Smooth muscle cell (in vitro differentiated cells): Measurements from ENCODE around the gene SASH3. TPM values are rescaled to one million over a fixed set of nuclear protein-coding genes. Genes with fewer than 3 reads are reported as not detected.

Source experiments
- DNase-seq: peaks from one replicate; lab custom pipeline; 2025; ENCODE audit not compliant: unreplicated experiment; lab: John Stamatoyannopoulos, UW
- H2AFZ ChIP-seq: fragments of 200-600 bp; sonication (generic); 2 replicates; pipeline ENCODE4 v1.6.0; 2016; ENCODE audit warnings: antibody characterized with exemption, low read depth, mild to moderate bottlenecking
- H3F3A ChIP-seq: fragments of 200-600 bp; sonication (generic); 2 replicates; pipeline ENCODE4 v1.6.0; 2017; ENCODE audit warnings: antibody characterized with exemption, low read depth
- H3K27ac ChIP-seq: fragments of 200-600 bp; sonication (generic); 2 replicates; pipeline ENCODE4 v1.5.1; 2016; ENCODE audit warnings: low read depth, mild to moderate bottlenecking
- H3K27me3 ChIP-seq: fragments of 200-600 bp; sonication (generic); 2 replicates; pipeline ENCODE4 v1.6.1; 2016; ENCODE audit warnings: low read depth, mild to moderate bottlenecking
- H3K36me3 ChIP-seq: fragments of 200-600 bp; sonication (generic); 2 replicates; pipeline ENCODE4 v1.5.1; 2016; ENCODE audit warnings: low read depth
- H3K4me1 ChIP-seq: fragments of 200-600 bp; sonication (generic); 2 replicates; pipeline ENCODE4 v1.5.1; 2016; ENCODE audit warnings: low read depth
- H3K4me2 ChIP-seq: fragments of 200-600 bp; sonication (generic); 2 replicates; pipeline ENCODE4 v1.6.0; 2016; ENCODE audit warnings: mild to moderate bottlenecking
- H3K4me3 ChIP-seq: fragments of 200-600 bp; sonication (generic); 2 replicates; pipeline ENCODE4 v1.5.1; 2016; ENCODE audit warnings: mild to moderate bottlenecking
- H3K79me2 ChIP-seq: fragments of 200-600 bp; sonication (generic); 2 replicates; pipeline ENCODE4 v1.6.0; 2016; ENCODE audit warnings: low read depth, mild to moderate bottlenecking
- H3K9ac ChIP-seq: fragments of 200-600 bp; sonication (generic); 2 replicates; pipeline ENCODE4 v1.6.0; 2016; ENCODE audit warnings: low read depth
- H3K9me3 ChIP-seq: fragments of 200-600 bp; sonication (generic); replicated peaks from 2 replicates; pipeline ENCODE4 v1.5.1; 2016; ENCODE audit warnings: low read depth
- H4K20me1 ChIP-seq: fragments of 200-600 bp; sonication (generic); 2 replicates; pipeline ENCODE4 v1.6.0; 2016; ENCODE audit warnings: low read depth
- CTCF ChIP-seq: fragments of 200-600 bp; sonication (generic); IDR thresholded peaks from 2 replicates; pipeline ENCODE4 v1.5.1; 2017; ENCODE audit warnings: borderline replicate concordance, mild to moderate bottlenecking, antibody characterized with exemption; ENCODE audit not compliant: insufficient read depth, poor library complexity, severe bottlenecking
- WGBS: methylation state at CpG from one replicate; pipeline ENCODE4 v1.1.7; 2016; ENCODE audit warnings: low lambda C conversion rate; 5-methylcytosine and 5-hydroxymethylcytosine counted together
- polyA plus RNA-seq: library from polyadenylated mRNA; unstranded; fragments of >200 nt; fragmentation: Nextera tagmentation; extraction: Ambion mirVana; gene quantifications from 2 replicates; pipeline ENCODE4 v1.2.1, GENCODE V29; 2016
- total RNA-seq: library from RNA; depleted of rRNA; stranded (reverse); fragments of >200 nt; gene quantifications from 2 replicates; pipeline ENCODE4 v1.2.3, GENCODE V29; 2014

The SASH3 gene
- total and polyA plus RNA-seq, 2 experiments from 2014 or later: not detected

GRCh38 chrX:129763666-129764065 lies 16.1 kb upstream of the SASH3 start:
- DNase-seq: no peak
- no peak overlapping the region for H2AFZ ChIP-seq
- H3K36me3 ChIP-seq: no peaks in the 10 kb centered on the region
- H3K27me3 ChIP-seq: no peaks in the 10 kb centered on the region
- no peak overlapping the region for H3K4me2 ChIP-seq
- no peaks in the 10 kb centered on the region for H3K79me2 ChIP-seq
- H3K4me3 ChIP-seq: no peak overlapping the region
- H3K27ac ChIP-seq: no peak overlapping the region
- no peak overlapping the region for H3K9ac ChIP-seq
- H4K20me1 ChIP-seq: no peaks in the 10 kb centered on the region
- H3K9me3 ChIP-seq: no peaks in the 10 kb centered on the region
- no peaks in the 10 kb centered on the region for H3F3A ChIP-seq
- TF ChIP-seq CTCF: no peak
- no peaks in the 10 kb centered on the region for H3K4me1 ChIP-seq

- no peaks in the 10 kb centered on the region for H3K4me1 ChIP-seq
- no peaks in the 10 kb centered on the region for H3K36me3 ChIP-seq
- no peak for DNase-seq
- H2AFZ ChIP-seq: no peak overlapping the region
- H3K27ac ChIP-seq: no peak overlapping the region
- no peaks in the 10 kb centered on the region for H3K79me2 ChIP-seq
- no peak overlapping the region for H3K4me3 ChIP-seq
- TF ChIP-seq CTCF: no peak
- no peaks in the 10 kb centered on the region for H3F3A ChIP-seq
- no peak overlapping the region for H3K4me2 ChIP-seq
- H3K9me3 ChIP-seq: no peaks in the 10 kb centered on the region
- H4K20me1 ChIP-seq: no peaks in the 10 kb centered on the region
- H3K9ac ChIP-seq: no peak overlapping the region
- no peaks in the 10 kb centered on the region for H3K27me3 ChIP-seq
- WGBS: 82% methylated on average over 8 of the region's 8 CpGs
These were observed 11.6 kb upstream of the SASH3 start for GRCh38 chrX:129768186-129768585.

- Histone ChIP-seq H3K4me1 (no peaks in the 10 kb centered on the region), H3K4me2 (no peak overlapping the region), H3K36me3 (no peaks in the 10 kb centered on the region), H3K27ac (no peak overlapping the region), H3K79me2 (no peaks in the 10 kb centered on the region), H3K27me3 (no peaks in the 10 kb centered on the region), H3F3A (no peaks in the 10 kb centered on the region), H3K4me3 (no peak overlapping the region), H3K9me3 (no peaks in the 10 kb centered on the region), H3K9ac (no peak overlapping the region), H4K20me1 (no peaks in the 10 kb centered on the region), H2AFZ (no peak overlapping the region)
- no peak for DNase-seq
- WGBS: 84% methylated on average over 8 of the region's 8 CpGs
- TF ChIP-seq CTCF: no peak
These were observed 10.9 kb upstream of the SASH3 start for GRCh38 chrX:129768586-129769466.
